H1 (cell line): ENCODE data around the gene GRIK4. TPM values are rescaled to one million over a fixed set of nuclear protein-coding genes. Genes with fewer than 3 reads are reported as not detected.

Source experiments
- ATF2 ChIP-seq: IDR thresholded peaks from 2 replicates; pipeline ENCODE4 v1.6.1; 2012; ENCODE audit warnings: low read length, inconsistent platforms
- BRCA1 ChIP-seq: IDR thresholded peaks from 2 replicates; pipeline ENCODE4 v1.6.1; 2012; ENCODE audit warnings: low read depth, low read length, improper control_type of control experiment
- HDAC2 ChIP-seq, 2 experiments: fragments of 300-600 bp in 1 of 2; sonication (generic) in 1 of 2; IDR thresholded peaks; 2 replicates each; pipeline ENCODE4 v1.6.1; 2011 to 2012; ENCODE audit warnings: low read depth in 2 of 2, low read length in 2 of 2, mild to moderate bottlenecking in 2 of 2, moderate library complexity in 2 of 2, borderline replicate concordance in 1 of 2, inconsistent platforms in 1 of 2
- MAX ChIP-seq: IDR thresholded peaks from 2 replicates; pipeline ENCODE4 v1.6.1; 2012; ENCODE audit warnings: inconsistent platforms
- polyA plus RNA-seq, 7 experiments: library from polyadenylated mRNA; depleted of rRNA in 3 of 7; stranded (reverse) in 5 of 7; unstranded in 2 of 7; fragments of >200 nt in 5 of 7; fragments of 200-250 nt in 2 of 7; gene quantifications; 1 replicate in 5 of 7; 2 replicates in 1 of 7; 4 replicates in 1 of 7; pipeline versions ENCODE4 v1.2.1 to v1.2.3, GENCODE V29; 2011 to 2013; ENCODE audit warnings: missing spikeins in 2 of 7, mixed read lengths in 2 of 7
- total RNA-seq: library from RNA; stranded (reverse); fragmentation: NEBNext Ultra II Directional; extraction: Animal tissue kit (Norgen Biotek cat#: 25700); gene quantifications from 2 replicates; pipeline ENCODE4 v1.2.1, GENCODE V29; 2021

GRIK4 gene
- total and polyA plus RNA-seq, 2 of the 8 experiments (the other 6 are each of a cell fraction or from before 2014, with no cell fraction given): 1.2 to 2.9 TPM

GRCh38 chr11:120523196-120523595 lies 11.6 kb downstream of the GRIK4 start (continued):
- TF ChIP-seq ATF2: no peak
- TF ChIP-seq MAX: no peak
- no peak for TF ChIP-seq BRCA1
- TF ChIP-seq HDAC2 (IDR thresholded peaks at IDR 0.05; ENCODE audit: borderline replicate concordance in 1 of 2, low read depth in 2 of 2, low read length in 2 of 2): no peak
